ENCODE results near the gene CHKA. TPM values are rescaled to one million over a fixed set of nuclear protein-coding genes. Genes with fewer than 3 reads are reported as not detected.

The CHKA gene
- total and polyA plus RNA-seq, 2 of the 8 experiments (the other 6 are each of a cell fraction or from before 2014, with no cell fraction given): 61.2 to 86.6 TPM

- Histone ChIP-seq H4K5ac (ENCODE audit: insufficient read length, low read depth, low read length) (no peak overlapping the region), H3K27me3 (replicated peaks in 1 of 4; ENCODE audit: control insufficient read depth in 3 of 4, extremely low read depth in 1 of 4, insufficient read depth in 3 of 4, low read length in 3 of 4) (no peaks in the 10 kb centered on the region), H2AFZ (ENCODE audit: low read length) (no peak overlapping the region), H3K79me2 (ENCODE audit: control insufficient read depth in 1 of 2, insufficient read depth in 2 of 2, low read length in 2 of 2) (peaks cover 0 to 22% of the 10 kb centered on the region in 2 experiments; a peak in 2 of 4 replicates), H3K9me3 (ENCODE audit: insufficient read depth in 2 of 2, low read depth in 1 of 2, low read length in 1 of 2) (no peaks in the 10 kb centered on the region), H3K4ac (replicated peaks; ENCODE audit: insufficient read length, low read depth, low read length) (no peak overlapping the region), H3K79me1 (ENCODE audit: low read depth, low read length) (peaks cover 8% of the 10 kb centered on the region), H4K8ac (ENCODE audit: extremely low read depth, insufficient read depth, low read length) (no peak overlapping the region; the same call in 1 of the 2 replicates), H3K56ac (replicated peaks; ENCODE audit: insufficient read length, low read depth, low read length) (no peak overlapping the region), H2BK12ac (ENCODE audit: low read depth, low read length) (no peak overlapping the region), H3K4me3 (ENCODE audit: extremely low read depth in 1 of 4, insufficient read depth in 2 of 4, low read depth in 3 of 4, low read length in 4 of 4) (no peak overlapping the region), H3K4me2 (ENCODE audit: insufficient read depth in 1 of 2, low read depth in 2 of 2, low read length in 2 of 2) (no peak overlapping the region), H3K9ac (replicated peaks in 1 of 4; ENCODE audit: extremely low read depth in 1 of 4, low read depth in 3 of 4, low read length in 3 of 4) (no peak overlapping the region), H2BK5ac (ENCODE audit: low read depth, low read length) (no peak overlapping the region), H3K23ac (ENCODE audit: insufficient read length) (no peak overlapping the region), H3K27ac (ENCODE audit: low read depth, low read length) (no peak overlapping the region), H3K36me3 (ENCODE audit: control insufficient read depth in 2 of 4, insufficient read depth in 4 of 4, low read length in 3 of 4) (peaks cover 4 to 17% (median 15%) of the 10 kb centered on the region in 4 experiments), H2BK120ac (replicated peaks; ENCODE audit: low read depth, low read length) (no peak overlapping the region), H3K14ac (ENCODE audit: insufficient read length) (no peak overlapping the region), H2BK15ac (ENCODE audit: low read length) (no peak overlapping the region), H2BK20ac (ENCODE audit: low read length) (no peak overlapping the region), H3K4me1 (replicated peaks in 1 of 4; ENCODE audit: control insufficient read depth in 3 of 4, insufficient read depth in 4 of 4, low read length in 3 of 4) (peaks cover 0 to 18% (median 14%) of the 10 kb centered on the region in 4 experiments; a peak in 5 of 7 replicates), H3K23me2 (ENCODE audit: low read depth, low read length) (peaks cover 3% of the 10 kb centered on the region; the same call in 1 of the 2 replicates), H4K91ac (replicated peaks; ENCODE audit: insufficient read length, low read length) (no peak overlapping the region), H4K20me1 (replicated peaks in 1 of 2; ENCODE audit: control insufficient read depth in 1 of 2, insufficient read depth in 2 of 2, low read length in 2 of 2) (peaks cover 0 to 5% of the 10 kb centered on the region in 2 experiments), H3K18ac (ENCODE audit: extremely low read depth, low read length) (no peak overlapping the region), H2AK5ac (ENCODE audit: low read depth, low read length) (no peak overlapping the region)
- DNase-seq (ENCODE audit: low read depth in 1 of 2, low spot score in 2 of 2) (no peak), FAIRE-seq (no peak)
- TF ChIP-seq KDM5A (IDR thresholded peaks at IDR 0.05; ENCODE audit: low read length): no peak
- no peak for TF ChIP-seq CREB1 (IDR thresholded peaks at IDR 0.05)
- no peak for TF ChIP-seq CHD1 (IDR thresholded peaks at IDR 0.05; ENCODE audit: low read depth, low read length)
- no peak for TF ChIP-seq SIRT6 (IDR thresholded peaks at IDR 0.05; ENCODE audit: low read length)
- no peak for TF ChIP-seq RAD21 (IDR thresholded peaks at IDR 0.05 in 1 of 2, conservative IDR thresholded peaks at IDR 0.05 in 1 of 2; ENCODE audit: low read depth in 2 of 2, low read length in 2 of 2)
- TF ChIP-seq CHD2 (IDR thresholded peaks at IDR 0.05; ENCODE audit: low read length): no peak
- CTCF ChIA-PET (ENCODE audit: partially characterized antibody): no interaction called here
- 99% methylated on average over 9 of the region's 12 CpGs; no CpG with 5 or more reads in 1 of the 2 experiments for WGBS, 2 experiments (ENCODE audit: extremely low coverage in 1 of 2, insufficient coverage in 1 of 2, insufficient read length in 1 of 2, insufficient replicate concordance in 2 of 2, low coverage in 1 of 2, low lambda C conversion rate in 2 of 2, missing lambda C conversion rate in 1 of 2)
- POLR2A ChIA-PET (ENCODE audit: partially characterized antibody): interaction anchor here (0.6 to 16.6 kb wide), 5 partner anchors 8 to 45 kb away, joined by 3 to 183 read pairs (median 7); no protein-coding TSS in a partner anchor
Measured at GRCh38 chr11:68033708-68034045, 87.5 kb downstream of the CHKA start.

All from H1 (cell line).